Ascending aorta (tissue), 2 donors: Measurements from ENCODE around the gene KSR2. TPM values are rescaled to one million over a fixed set of nuclear protein-coding genes. Genes with fewer than 3 reads are reported as not detected.

Experiments used
- DNase-seq, 2 donors: peaks; one replicate each; pipeline ENCODE4 v3.0.0-alpha.2; 2019; ENCODE audit warnings: low spot score in 2 of 2
- H3K27ac ChIP-seq, 2 donors: fragments of 200-600 bp; sonication (generic); one replicate each; pipeline ENCODE4 v1.5.1; 2016 to 2017; ENCODE audit warnings: mild to moderate bottlenecking in 1 of 2
- H3K27me3 ChIP-seq: fragments of 200-600 bp; sonication (generic); one replicate; pipeline ENCODE4 v1.5.1; 2017
- H3K36me3 ChIP-seq, 2 donors: fragments of 200-600 bp; sonication (generic); one replicate each; pipeline ENCODE4 v1.5.1; 2016
- H3K4me1 ChIP-seq, 2 donors: fragments of 200-600 bp; sonication (generic); one replicate each; pipeline ENCODE4 v1.5.1; 2016 to 2017; ENCODE audit warnings: mild to moderate bottlenecking in 1 of 2
- H3K4me3 ChIP-seq, 2 donors: fragments of 200-600 bp; sonication (generic); one replicate each; pipeline ENCODE4 v1.5.1; 2016 to 2017; ENCODE audit warnings: mild to moderate bottlenecking in 1 of 2
- H3K9me3 ChIP-seq, 2 donors: fragments of 200-600 bp; sonication (generic); one replicate each; pipeline ENCODE4 v1.5.1; 2016
- CTCF ChIP-seq, 3 experiments: fragments of 200-600 bp in 2 of 3; fragments of 450-650 bp in 1 of 3; sonication (generic) in 2 of 3; IDR thresholded peaks; one replicate each; pipeline ENCODE4 v1.5.1; 2016 to 2019; ENCODE audit warnings: antibody characterized with exemption in 3 of 3, mild to moderate bottlenecking in 1 of 3, moderate library complexity in 1 of 3
- intact Hi-C: fragments of 100-400 bp; cut with DNase I; formaldehyde crosslinking; loops from one replicate; pipeline ENCODE4 v1.15.1; 2023
- total RNA-seq: library from RNA; depleted of rRNA; stranded (reverse); fragments of >200 nt; gene quantifications from one replicate; pipeline ENCODE4 v1.1.0, GENCODE V29; 2016

KSR2 gene
- total RNA-seq, 1 donor from 2014 or later = 0.11 TPM

GRCh38 chr12:117789195-117789912 is 179.4 kb downstream of the KSR2 start:
- Histone ChIP-seq H3K4me3 (no peak overlapping the region), H3K9me3 (no peaks in the 10 kb centered on the region), H3K4me1 (no peaks in the 10 kb centered on the region), H3K27ac (no peak overlapping the region), H3K36me3 (no peaks in the 10 kb centered on the region), H3K27me3 (no peaks in the 10 kb centered on the region)
- intact Hi-C loops = no loop called here
- no peak for DNase-seq
- TF ChIP-seq CTCF (IDR thresholded peaks at IDR 0.05) = no peak

- no peak for DNase-seq
- Histone ChIP-seq H3K4me3 (no peak overlapping the region), H3K9me3 (no peaks in the 10 kb centered on the region), H3K36me3 (no peaks in the 10 kb centered on the region), H3K27me3 (no peaks in the 10 kb centered on the region), H3K4me1 (no peaks in the 10 kb centered on the region), H3K27ac (no peak overlapping the region)
- intact Hi-C loops = no loop called here
- no peak for TF ChIP-seq CTCF (IDR thresholded peaks at IDR 0.05)
These were observed 190.1 kb downstream of the KSR2 start for GRCh38 chr12:117778656-117779055.

GRCh38 chr12:117774941-117775775 is 193.6 kb downstream of the KSR2 start:
- no peaks in the 10 kb centered on the region for H3K27me3 ChIP-seq
- no peak overlapping the region for H3K27ac ChIP-seq
- no peaks in the 10 kb centered on the region for H3K9me3 ChIP-seq
- no peak for TF ChIP-seq CTCF (IDR thresholded peaks at IDR 0.05)
- no peak overlapping the region for H3K4me3 ChIP-seq
- H3K4me1 ChIP-seq = no peaks in the 10 kb centered on the region
- H3K36me3 ChIP-seq = no peaks in the 10 kb centered on the region
- intact Hi-C loops = no loop called here
- DNase-seq = no peak

GRCh38 chr12:117768860-117769259 is 199.9 kb downstream of the KSR2 start:
- H3K4me3 ChIP-seq = no peak overlapping the region
- DNase-seq = no peak
- H3K36me3 ChIP-seq = no peaks in the 10 kb centered on the region
- H3K27ac ChIP-seq = no peak overlapping the region
- intact Hi-C loops = no loop called here
- H3K9me3 ChIP-seq = peaks cover 5 to 14% of the 10 kb centered on the region in 2 donors
- H3K27me3 ChIP-seq = no peaks in the 10 kb centered on the region
- no peak for TF ChIP-seq CTCF (IDR thresholded peaks at IDR 0.05)
- H3K4me1 ChIP-seq = no peaks in the 10 kb centered on the region

GRCh38 chr12:117766008-117766407 is 202.8 kb downstream of the KSR2 start:
- H3K27me3 ChIP-seq = no peaks in the 10 kb centered on the region
- no peak overlapping the region for H3K4me3 ChIP-seq
- no peaks in the 10 kb centered on the region for H3K36me3 ChIP-seq
- peaks cover 5 to 14% of the 10 kb centered on the region in 2 donors for H3K9me3 ChIP-seq
- no peak overlapping the region for H3K27ac ChIP-seq
- TF ChIP-seq CTCF (IDR thresholded peaks at IDR 0.05) = no peak
- no peaks in the 10 kb centered on the region for H3K4me1 ChIP-seq
- intact Hi-C loops = no loop called here
- no peak for DNase-seq
